SK-N-SH treated with all-trans-retinoic acid at 6 μM for 48 hours (cell line): ENCODE measurements around the gene LRRC58.

ENCODE experiments used
- ATAC-seq: fragments of 200-7000 bp; cut with Tn5 transposase; 3 replicates; pipeline ENCODE4 v1.9.1; 2020; ENCODE audit warnings: mild to moderate bottlenecking, moderate library complexity
- CREB5 ChIP-seq: fragments of 250-450 bp; sonication (Bioruptor Pico); IDR thresholded peaks from 2 replicates; pipeline ENCODE4 v1.5.1; 2020; ENCODE audit warnings: low read depth, mild to moderate bottlenecking, moderate library complexity
- CSDC2 ChIP-seq: fragments of 250-450 bp; sonication (Bioruptor Pico); IDR thresholded peaks from 2 replicates; pipeline ENCODE4 v1.5.0; 2020; ENCODE audit warnings: mild to moderate bottlenecking, moderate library complexity
- CSRNP3 ChIP-seq: fragments of 250-450 bp; sonication (Bioruptor Pico); IDR thresholded peaks from 2 replicates; pipeline ENCODE4 v1.5.1; 2021; ENCODE audit warnings: mild to moderate bottlenecking, moderate library complexity
- ESRRG ChIP-seq: fragments of 250-450 bp; sonication (Bioruptor Pico); IDR thresholded peaks from 2 replicates; pipeline ENCODE4 v1.6.1; 2021; ENCODE audit warnings: mild to moderate bottlenecking
- GLIS3 ChIP-seq: fragments of 250-450 bp; sonication (Bioruptor Pico); IDR thresholded peaks from 2 replicates; pipeline ENCODE4 v1.5.0; 2020; ENCODE audit warnings: mild to moderate bottlenecking, moderate library complexity
- ISL1 ChIP-seq: fragments of 250-450 bp; sonication (Bioruptor Pico); IDR thresholded peaks from 2 replicates; pipeline ENCODE4 v2.1.2; 2022; ENCODE audit warnings: mild to moderate bottlenecking, moderate library complexity
- OSR1 ChIP-seq: fragments of 250-450 bp; sonication (Bioruptor Pico); IDR thresholded peaks from 2 replicates; pipeline ENCODE4 v1.8.0; 2022; ENCODE audit warnings: moderate library complexity, mild to moderate bottlenecking, inconsistent platforms
- PPARA ChIP-seq: fragments of 250-450 bp; sonication (Bioruptor Pico); IDR thresholded peaks from 2 replicates; pipeline ENCODE4 v1.5.0; 2020; ENCODE audit warnings: mild to moderate bottlenecking, borderline replicate concordance
- RARB ChIP-seq: fragments of 250-450 bp; sonication (Bioruptor Pico); IDR thresholded peaks from 2 replicates; pipeline ENCODE4 v1.8.0; 2021; ENCODE audit warnings: mild to moderate bottlenecking, moderate library complexity
- SNAI2 ChIP-seq: fragments of 250-450 bp; sonication (Bioruptor Pico); IDR thresholded peaks from 2 replicates; pipeline ENCODE4 v1.5.0; 2020; ENCODE audit warnings: mild to moderate bottlenecking, moderate library complexity
- TCF4 ChIP-seq: fragments of 250-450 bp; sonication (Bioruptor Pico); IDR thresholded peaks from 2 replicates; pipeline ENCODE4 v1.8.0; 2021; ENCODE audit warnings: mild to moderate bottlenecking, moderate library complexity, borderline replicate concordance
- TOX ChIP-seq: fragments of 250-450 bp; sonication (Bioruptor Pico); IDR thresholded peaks from 2 replicates; pipeline ENCODE4 v1.8.0; 2021; ENCODE audit warnings: mild to moderate bottlenecking, moderate library complexity, borderline replicate concordance
- TSHZ2 ChIP-seq: fragments of 250-450 bp; sonication (Bioruptor Pico); IDR thresholded peaks from 2 replicates; pipeline ENCODE4 v1.5.0; 2020; ENCODE audit warnings: mild to moderate bottlenecking, moderate library complexity
- ZC3H10 ChIP-seq: fragments of 250-450 bp; sonication (Bioruptor Pico); IDR thresholded peaks from 2 replicates; pipeline ENCODE4 v1.5.1; 2021; ENCODE audit warnings: mild to moderate bottlenecking, moderate library complexity
- ZFP3 ChIP-seq: fragments of 250-450 bp; sonication (Bioruptor Pico); IDR thresholded peaks from 2 replicates; pipeline ENCODE4 v1.5.0; 2020; ENCODE audit warnings: mild to moderate bottlenecking, moderate library complexity
- ZFP30 ChIP-seq: fragments of 450-650 bp; formaldehyde crosslinking; IDR thresholded peaks from 2 replicates; pipeline ENCODE4 v1.5.0; 2022; ENCODE audit warnings: mild to moderate bottlenecking, moderate library complexity
- ZNF565 ChIP-seq: fragments of 450-650 bp; formaldehyde crosslinking; conservative IDR thresholded peaks from 2 replicates; pipeline ENCODE4 v1.5.0; 2020; ENCODE audit warnings: low read depth, mild to moderate bottlenecking, moderate library complexity
- ZNF70 ChIP-seq: fragments of 450-650 bp; formaldehyde crosslinking; IDR thresholded peaks from 2 replicates; pipeline ENCODE4 v1.5.0; 2020; ENCODE audit warnings: mild to moderate bottlenecking, moderate library complexity
- TF ChIP-seq, protein P1 (sequence below): fragments of 250-450 bp; sonication (Bioruptor Pico); IDR thresholded peaks from 2 replicates; pipeline ENCODE4 v1.8.0; 2020; ENCODE audit warnings: mild to moderate bottlenecking, moderate library complexity, borderline replicate concordance
- TF ChIP-seq, protein P2 (sequence below): fragments of 250-450 bp; sonication (Bioruptor Pico); IDR thresholded peaks from 2 replicates; pipeline ENCODE4 v1.8.0; 2021; ENCODE audit warnings: low read depth, mild to moderate bottlenecking, moderate library complexity, borderline replicate concordance

Gene LRRC58

GRCh38 chr3:120393243-120393642 lies 44.1 kb upstream of the LRRC58 start:
- ATAC-seq = no peak

GRCh38 chr3:120382941-120383447 lies 33.8 kb upstream of the LRRC58 start:
- TF ChIP-seq CSDC2 (CRISPR knock-in tag) = no peak
- no peak for TF ChIP-seq SNAI2 (CRISPR knock-in tag)
- TF ChIP-seq TSHZ2 (CRISPR knock-in tag) = no peak
- TF ChIP-seq GLIS3 (CRISPR knock-in tag) = no peak
- no peak for TF ChIP-seq OSR1 (CRISPR knock-in tag)
- no peak for TF ChIP-seq CSRNP3 (CRISPR knock-in tag)
- no peak for TF ChIP-seq ISL1 (CRISPR knock-in tag)
- no peak for TF ChIP-seq ZC3H10 (CRISPR knock-in tag)
- TF ChIP-seq RARB = no peak
- no peak for TF ChIP-seq TCF4 (CRISPR knock-in tag)
- TF ChIP-seq, protein P1, sequence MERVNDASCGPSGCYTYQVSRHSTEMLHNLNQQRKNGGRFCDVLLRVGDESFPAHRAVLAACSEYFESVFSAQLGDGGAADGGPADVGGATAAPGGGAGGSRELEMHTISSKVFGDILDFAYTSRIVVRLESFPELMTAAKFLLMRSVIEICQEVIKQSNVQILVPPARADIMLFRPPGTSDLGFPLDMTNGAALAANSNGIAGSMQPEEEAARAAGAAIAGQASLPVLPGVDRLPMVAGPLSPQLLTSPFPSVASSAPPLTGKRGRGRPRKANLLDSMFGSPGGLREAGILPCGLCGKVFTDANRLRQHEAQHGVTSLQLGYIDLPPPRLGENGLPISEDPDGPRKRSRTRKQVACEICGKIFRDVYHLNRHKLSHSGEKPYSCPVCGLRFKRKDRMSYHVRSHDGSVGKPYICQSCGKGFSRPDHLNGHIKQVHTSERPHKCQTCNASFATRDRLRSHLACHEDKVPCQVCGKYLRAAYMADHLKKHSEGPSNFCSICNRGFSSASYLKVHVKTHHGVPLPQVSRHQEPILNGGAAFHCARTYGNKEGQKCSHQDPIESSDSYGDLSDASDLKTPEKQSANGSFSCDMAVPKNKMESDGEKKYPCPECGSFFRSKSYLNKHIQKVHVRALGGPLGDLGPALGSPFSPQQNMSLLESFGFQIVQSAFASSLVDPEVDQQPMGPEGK (CRISPR knock-in tag) = no peak
- TF ChIP-seq TOX = no peak
- no peak for TF ChIP-seq ZFP3
- no peak for TF ChIP-seq ZFP30 (CRISPR knock-in tag)
- TF ChIP-seq ZNF565 = no peak
- TF ChIP-seq ZNF70 (CRISPR knock-in tag) = no peak
- TF ChIP-seq, protein P2, sequence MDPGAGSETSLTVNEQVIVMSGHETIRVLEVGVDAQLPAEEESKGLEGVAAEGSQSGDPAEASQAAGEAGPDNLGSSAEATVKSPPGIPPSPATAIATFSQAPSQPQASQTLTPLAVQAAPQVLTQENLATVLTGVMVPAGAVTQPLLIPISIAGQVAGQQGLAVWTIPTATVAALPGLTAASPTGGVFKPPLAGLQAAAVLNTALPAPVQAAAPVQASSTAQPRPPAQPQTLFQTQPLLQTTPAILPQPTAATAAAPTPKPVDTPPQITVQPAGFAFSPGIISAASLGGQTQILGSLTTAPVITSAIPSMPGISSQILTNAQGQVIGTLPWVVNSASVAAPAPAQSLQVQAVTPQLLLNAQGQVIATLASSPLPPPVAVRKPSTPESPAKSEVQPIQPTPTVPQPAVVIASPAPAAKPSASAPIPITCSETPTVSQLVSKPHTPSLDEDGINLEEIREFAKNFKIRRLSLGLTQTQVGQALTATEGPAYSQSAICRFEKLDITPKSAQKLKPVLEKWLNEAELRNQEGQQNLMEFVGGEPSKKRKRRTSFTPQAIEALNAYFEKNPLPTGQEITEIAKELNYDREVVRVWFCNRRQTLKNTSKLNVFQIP (CRISPR knock-in tag) = no peak
- no peak for TF ChIP-seq ESRRG
- ATAC-seq = no peak

More at GRCh38 chr3:120393243-120393642, 44.1 kb upstream of the LRRC58 start:
- TF ChIP-seq, protein P1 (CRISPR knock-in tag) = 0 out of 2 replicates have a peak, but pooled peaks have one; percentile 9
- no peak for TF ChIP-seq CREB5 (CRISPR knock-in tag)

GRCh38 chr3:120381503-120381902 lies 32.3 kb upstream of the LRRC58 start:
- no peak for ATAC-seq
- TF ChIP-seq ESRRG (no peak), TCF4 (CRISPR knock-in tag) (no peak), TSHZ2 (CRISPR knock-in tag) (no peak), CSRNP3 (CRISPR knock-in tag) (no peak), ZFP3 (no peak), ZNF70 (CRISPR knock-in tag) (no peak), ZNF565 (no peak), PPARA (CRISPR knock-in tag) (no peak)
- TF ChIP-seq, protein P2 (CRISPR knock-in tag) = no peak
